ENCODE measurements around the gene SCGB1D1.

- no peak for TF ChIP-seq POLR2AphosphoS5 (IDR thresholded peaks at IDR 0.05)
- no peak for TF ChIP-seq POLR2A (IDR thresholded peaks at IDR 0.05)
- TF ChIP-seq, protein P1, sequence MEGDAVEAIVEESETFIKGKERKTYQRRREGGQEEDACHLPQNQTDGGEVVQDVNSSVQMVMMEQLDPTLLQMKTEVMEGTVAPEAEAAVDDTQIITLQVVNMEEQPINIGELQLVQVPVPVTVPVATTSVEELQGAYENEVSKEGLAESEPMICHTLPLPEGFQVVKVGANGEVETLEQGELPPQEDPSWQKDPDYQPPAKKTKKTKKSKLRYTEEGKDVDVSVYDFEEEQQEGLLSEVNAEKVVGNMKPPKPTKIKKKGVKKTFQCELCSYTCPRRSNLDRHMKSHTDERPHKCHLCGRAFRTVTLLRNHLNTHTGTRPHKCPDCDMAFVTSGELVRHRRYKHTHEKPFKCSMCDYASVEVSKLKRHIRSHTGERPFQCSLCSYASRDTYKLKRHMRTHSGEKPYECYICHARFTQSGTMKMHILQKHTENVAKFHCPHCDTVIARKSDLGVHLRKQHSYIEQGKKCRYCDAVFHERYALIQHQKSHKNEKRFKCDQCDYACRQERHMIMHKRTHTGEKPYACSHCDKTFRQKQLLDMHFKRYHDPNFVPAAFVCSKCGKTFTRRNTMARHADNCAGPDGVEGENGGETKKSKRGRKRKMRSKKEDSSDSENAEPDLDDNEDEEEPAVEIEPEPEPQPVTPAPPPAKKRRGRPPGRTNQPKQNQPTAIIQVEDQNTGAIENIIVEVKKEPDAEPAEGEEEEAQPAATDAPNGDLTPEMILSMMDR (IDR thresholded peaks at IDR 0.05) = no peak
Observed at GRCh38 chr11:62202910-62203309, 12.9 kb downstream of the SCGB1D1 start.
